PFSK-1 (cell line): Measurements from ENCODE around the gene ITGA1.

Source experiments
- POLR2AphosphoS5 ChIP-seq: IDR thresholded peaks from 2 replicates; pipeline ENCODE4 v1.6.1; 2012; ENCODE audit warnings: low read depth, mild to moderate bottlenecking, control low read depth, low read length, moderate library complexity
- TF ChIP-seq, protein P1 (sequence below), 2 experiments: IDR thresholded peaks; 2 replicates each; pipeline versions ENCODE4 v1.6.1 to v1.8.0; 2011 to 2012; ENCODE audit warnings: low read depth in 2 of 2, low read length in 2 of 2, control low read depth in 1 of 2, inconsistent platforms in 1 of 2, mild to moderate bottlenecking in 1 of 2, moderate library complexity in 1 of 2; ENCODE audit not compliant: insufficient read depth in 1 of 2

DNA sequence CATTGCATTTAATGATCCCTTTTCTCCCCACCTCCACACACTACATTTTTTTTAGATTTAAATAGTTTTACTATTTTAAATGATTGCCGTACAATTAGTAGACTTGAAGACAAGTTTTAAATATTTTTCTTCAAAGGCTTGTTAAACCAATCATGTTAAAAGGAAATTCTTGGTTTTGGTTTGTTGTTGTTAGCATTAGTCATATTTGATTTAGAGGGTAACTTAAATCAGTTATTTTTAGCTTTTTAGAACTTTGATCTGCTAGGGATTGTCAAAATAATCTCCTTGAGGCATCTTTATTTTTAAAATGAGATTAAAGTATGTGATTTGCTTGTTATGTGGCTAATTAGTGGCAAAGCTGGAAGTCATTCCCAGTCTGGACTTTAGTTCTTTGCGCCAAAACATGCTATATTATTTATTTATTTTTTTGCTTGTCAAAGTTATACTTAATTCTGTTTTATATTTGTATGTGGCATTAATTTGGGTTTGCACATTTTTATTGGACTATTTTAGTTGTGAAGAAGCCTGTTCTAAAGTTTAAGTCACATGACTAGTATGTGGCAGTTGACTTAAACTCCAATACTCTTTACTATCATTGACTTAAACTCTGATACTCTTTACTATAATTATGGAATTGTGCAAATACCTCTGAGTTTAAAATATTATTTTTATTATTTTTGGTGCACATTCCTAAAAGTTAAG is 14.7 kb downstream of the ITGA1 start:
- TF ChIP-seq POLR2AphosphoS5: no peak
- TF ChIP-seq, protein P1, sequence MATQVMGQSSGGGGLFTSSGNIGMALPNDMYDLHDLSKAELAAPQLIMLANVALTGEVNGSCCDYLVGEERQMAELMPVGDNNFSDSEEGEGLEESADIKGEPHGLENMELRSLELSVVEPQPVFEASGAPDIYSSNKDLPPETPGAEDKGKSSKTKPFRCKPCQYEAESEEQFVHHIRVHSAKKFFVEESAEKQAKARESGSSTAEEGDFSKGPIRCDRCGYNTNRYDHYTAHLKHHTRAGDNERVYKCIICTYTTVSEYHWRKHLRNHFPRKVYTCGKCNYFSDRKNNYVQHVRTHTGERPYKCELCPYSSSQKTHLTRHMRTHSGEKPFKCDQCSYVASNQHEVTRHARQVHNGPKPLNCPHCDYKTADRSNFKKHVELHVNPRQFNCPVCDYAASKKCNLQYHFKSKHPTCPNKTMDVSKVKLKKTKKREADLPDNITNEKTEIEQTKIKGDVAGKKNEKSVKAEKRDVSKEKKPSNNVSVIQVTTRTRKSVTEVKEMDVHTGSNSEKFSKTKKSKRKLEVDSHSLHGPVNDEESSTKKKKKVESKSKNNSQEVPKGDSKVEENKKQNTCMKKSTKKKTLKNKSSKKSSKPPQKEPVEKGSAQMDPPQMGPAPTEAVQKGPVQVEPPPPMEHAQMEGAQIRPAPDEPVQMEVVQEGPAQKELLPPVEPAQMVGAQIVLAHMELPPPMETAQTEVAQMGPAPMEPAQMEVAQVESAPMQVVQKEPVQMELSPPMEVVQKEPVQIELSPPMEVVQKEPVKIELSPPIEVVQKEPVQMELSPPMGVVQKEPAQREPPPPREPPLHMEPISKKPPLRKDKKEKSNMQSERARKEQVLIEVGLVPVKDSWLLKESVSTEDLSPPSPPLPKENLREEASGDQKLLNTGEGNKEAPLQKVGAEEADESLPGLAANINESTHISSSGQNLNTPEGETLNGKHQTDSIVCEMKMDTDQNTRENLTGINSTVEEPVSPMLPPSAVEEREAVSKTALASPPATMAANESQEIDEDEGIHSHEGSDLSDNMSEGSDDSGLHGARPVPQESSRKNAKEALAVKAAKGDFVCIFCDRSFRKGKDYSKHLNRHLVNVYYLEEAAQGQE (IDR thresholded peaks at IDR 0.05; ENCODE audit: insufficient read depth in 1 of 2, low read depth in 2 of 2, low read length in 2 of 2): no peak
